Measurements from ENCODE around the gene TPP1.

GRCh38 chr11:6569706-6570105 is 49.5 kb downstream of the TPP1 start:
- no peak for TF ChIP-seq POLR2A (IDR thresholded peaks at IDR 0.05)
- TF ChIP-seq POLR2AphosphoS5 (IDR thresholded peaks at IDR 0.05): no peak
- TF ChIP-seq, protein P1, sequence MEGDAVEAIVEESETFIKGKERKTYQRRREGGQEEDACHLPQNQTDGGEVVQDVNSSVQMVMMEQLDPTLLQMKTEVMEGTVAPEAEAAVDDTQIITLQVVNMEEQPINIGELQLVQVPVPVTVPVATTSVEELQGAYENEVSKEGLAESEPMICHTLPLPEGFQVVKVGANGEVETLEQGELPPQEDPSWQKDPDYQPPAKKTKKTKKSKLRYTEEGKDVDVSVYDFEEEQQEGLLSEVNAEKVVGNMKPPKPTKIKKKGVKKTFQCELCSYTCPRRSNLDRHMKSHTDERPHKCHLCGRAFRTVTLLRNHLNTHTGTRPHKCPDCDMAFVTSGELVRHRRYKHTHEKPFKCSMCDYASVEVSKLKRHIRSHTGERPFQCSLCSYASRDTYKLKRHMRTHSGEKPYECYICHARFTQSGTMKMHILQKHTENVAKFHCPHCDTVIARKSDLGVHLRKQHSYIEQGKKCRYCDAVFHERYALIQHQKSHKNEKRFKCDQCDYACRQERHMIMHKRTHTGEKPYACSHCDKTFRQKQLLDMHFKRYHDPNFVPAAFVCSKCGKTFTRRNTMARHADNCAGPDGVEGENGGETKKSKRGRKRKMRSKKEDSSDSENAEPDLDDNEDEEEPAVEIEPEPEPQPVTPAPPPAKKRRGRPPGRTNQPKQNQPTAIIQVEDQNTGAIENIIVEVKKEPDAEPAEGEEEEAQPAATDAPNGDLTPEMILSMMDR (IDR thresholded peaks at IDR 0.05): no peak
